GM21576 (cell line): Measurements from ENCODE around the gene PDE6C.

Source experiments
- ATAC-seq: cut with Tn5 transposase; IDR thresholded peaks from one replicate; pipeline ENCODE4 v1.9.1; 2021; ENCODE audit warnings: mild to moderate bottlenecking, moderate library complexity; ENCODE audit not compliant: unreplicated experiment

Gene PDE6C

DNA sequence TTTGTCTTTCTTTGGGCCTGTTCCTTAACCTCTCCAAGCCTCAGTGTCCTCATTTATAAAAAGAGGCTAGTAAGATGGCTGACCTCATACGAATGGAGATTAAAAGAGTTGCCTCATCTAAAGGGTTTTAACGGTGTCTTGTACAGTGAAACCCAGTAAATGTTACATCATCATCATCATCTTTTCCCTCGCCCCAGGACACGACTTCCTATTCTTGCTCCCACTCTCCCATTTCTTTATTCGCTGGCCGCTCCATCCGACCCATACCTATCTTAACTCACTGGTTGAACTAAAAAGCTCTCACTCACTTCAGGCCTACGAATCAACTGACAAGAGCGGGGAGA is 89.5 kb downstream of the PDE6C start:
- peak; percentile 5 for ATAC-seq

DNA sequence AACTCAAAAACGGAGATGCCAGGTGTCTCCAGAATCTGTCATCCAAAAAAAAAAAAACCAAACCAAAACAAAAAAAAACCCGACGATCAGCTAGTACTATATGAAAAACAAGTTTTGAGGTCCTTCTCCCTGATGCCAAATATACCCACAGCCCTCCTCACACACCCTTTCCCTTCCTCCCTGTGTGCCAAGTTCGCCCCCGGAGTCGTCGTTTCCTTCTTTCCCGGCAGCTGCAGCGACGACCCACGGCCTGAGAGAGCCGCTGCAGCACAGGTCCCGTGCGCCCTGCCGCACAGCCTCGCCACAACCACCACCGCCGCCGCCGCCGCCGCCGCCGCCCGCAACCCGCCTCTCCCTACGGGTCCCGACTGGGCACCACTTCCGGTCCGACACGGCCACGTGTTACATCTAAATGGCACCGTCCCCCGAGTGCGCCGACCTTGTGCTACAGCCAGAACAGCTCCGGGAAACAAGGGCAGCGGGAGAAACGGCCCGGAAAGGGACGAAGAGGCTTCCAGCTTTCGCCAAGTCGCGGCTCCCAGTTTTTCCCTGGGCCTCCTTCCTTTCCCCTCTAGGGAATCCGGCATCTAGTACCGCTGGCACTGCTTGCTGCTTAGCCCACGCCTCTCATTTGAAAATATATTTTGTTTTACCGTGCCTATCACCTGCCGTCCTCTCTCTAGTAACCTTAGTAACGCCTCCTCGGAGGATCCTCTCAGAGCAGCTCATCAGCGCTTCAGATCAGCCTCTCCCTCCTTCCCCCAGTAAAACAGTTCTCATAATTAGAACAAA is 90.1 kb downstream of the PDE6C start, which contains the start of gene FRA10AC1:
FRA10AC1 (minus strand) TSS at position 383 of the 792 bp plus-strand sequence. CDS start 2,486 bp downstream, outside the sequence.
- ATAC-seq = peak; percentile 84

DNA sequence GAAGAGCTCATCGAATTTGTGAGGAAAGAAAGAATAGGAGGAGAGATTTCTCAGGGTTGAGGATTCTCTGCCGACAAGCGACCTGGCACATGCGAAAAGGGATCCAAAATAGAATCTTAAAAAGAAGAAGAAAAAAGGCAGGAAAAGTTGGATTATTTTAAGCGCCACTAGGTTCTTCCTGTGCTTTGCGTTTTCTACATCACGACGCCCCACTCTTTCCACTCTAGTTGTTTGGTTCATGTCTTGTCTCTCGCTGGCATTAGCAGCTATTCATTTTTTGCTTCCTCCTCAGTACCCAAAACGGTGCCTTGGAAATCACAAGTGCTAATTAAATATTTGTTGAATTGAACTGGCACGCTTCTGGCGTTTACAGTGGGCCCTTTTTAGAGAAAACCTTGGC is 90.7 kb downstream of the PDE6C start:
- ATAC-seq = no peak

DNA sequence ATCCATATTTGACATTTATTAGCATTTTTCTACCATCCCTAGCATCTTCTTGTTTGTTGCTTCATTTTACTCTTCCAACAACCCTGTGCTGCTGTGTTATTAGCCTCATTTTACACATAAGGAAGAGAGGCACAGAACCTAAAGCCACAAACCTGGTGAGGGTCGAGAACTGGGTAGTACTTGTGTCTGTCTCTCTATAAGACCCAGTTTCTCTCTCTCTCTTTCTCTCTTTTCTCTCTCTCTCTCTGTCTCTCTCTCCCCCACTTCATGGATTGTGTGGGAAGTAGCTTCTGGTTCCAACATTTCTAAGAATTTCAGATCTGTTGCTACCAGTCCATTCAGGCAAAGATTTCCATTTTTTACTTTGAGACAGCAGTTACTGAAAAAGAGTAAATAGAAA is 91.5 kb downstream of the PDE6C start:
- ATAC-seq = no peak

DNA sequence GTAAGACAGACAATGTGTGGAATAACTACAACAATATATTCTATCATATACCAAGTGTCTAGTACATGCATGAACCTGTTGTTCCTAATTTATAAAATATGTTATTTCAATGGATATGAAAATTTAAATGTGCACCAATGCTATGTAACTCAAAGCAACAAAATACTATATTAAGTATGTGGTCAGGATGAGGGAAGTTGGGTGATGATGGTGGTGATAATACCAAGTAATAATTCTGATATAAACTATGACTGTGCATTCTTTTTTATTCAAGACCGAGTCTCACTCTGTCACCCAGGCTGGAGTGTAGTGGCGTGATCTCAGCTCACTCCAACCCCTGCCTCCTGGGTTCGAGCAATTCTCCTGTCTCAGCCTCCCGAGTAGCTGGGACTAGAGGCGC is 92.1 kb downstream of the PDE6C start:
- ATAC-seq = no peak

DNA sequence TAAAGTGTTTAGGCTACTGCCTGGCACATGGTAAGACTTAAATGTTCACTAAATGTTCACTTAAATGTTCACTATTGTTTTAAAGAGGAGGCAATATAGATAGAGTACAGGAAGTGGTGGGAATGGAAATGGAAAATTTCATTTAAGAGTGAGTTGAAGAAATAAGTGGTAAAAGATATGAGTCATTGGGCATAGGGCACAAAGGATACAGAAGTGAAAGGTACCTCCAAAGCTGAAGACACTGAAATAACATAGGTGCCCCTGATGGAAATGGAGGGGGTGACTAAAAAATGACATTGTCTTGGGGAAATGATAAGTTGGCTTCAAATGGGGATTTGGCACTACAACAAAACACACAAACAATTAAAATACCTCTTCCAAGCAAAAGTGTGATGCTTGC is 95.3 kb downstream of the PDE6C start:
- ATAC-seq = no peak

DNA sequence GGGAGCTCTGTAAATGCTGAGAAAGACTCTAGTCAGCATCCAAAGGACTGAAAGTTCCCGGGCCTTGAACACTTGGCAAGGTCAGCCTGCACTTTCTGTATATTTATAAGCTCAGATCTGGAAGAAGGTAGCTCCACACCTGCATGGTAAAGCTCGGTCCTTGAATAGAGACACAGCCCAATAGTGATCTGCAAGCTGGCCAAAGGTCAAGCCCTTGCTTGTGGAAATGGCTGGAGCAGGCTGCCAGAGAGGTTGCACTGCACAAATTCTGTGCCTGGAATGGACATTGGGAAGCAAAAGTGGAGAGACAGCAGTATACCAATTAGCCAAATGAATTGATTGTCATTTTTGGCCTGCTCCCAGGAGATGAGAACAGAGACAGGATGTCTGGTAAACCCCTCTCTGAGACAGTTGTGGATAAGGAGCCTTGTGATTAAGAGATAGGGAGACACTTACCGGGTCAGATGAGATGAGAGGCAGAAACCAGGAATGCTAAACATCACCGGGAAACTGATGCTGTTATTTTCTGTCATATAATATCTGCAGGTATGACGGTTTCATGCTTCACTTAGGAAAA is 98.1 kb downstream of the PDE6C start:
- no peak for ATAC-seq

DNA sequence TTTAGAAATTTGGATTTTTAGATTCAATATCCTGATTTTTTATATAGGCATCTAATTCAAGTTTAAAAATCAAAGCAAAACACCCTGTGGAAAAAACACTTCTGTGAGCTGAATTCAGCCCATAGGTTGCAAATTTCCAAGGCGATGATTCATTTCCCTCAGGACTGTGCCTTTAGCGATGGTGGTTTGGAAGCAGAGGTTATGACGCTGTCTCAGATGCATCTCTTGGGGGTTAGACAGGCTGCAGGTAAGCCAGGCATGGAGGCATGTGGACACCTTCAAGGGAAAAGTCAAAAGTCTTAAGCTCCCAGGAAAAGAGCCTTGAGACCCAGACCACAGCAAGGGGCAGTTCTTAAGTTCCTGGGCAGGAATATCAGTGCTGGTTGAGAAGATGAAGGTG is 99.6 kb downstream of the PDE6C start:
- no peak for ATAC-seq

DNA sequence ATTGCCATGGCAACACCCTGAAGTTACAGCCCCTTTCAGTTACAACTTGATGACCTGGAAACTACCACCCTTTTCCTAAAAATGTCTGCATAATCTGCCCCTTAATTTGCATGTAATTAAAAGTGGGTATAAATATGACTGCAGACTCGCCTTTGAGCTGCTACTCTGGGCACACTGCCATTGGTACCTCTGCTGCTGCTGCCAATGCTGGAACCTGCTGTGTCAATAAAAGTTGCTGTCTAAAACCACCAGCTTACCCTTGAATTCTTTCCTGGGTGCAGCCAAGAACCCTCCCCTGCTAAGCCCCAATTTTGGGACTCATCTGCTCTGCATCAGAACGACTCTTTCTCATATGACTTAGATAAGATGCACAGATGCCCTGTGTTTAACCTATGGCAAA is 100.3 kb downstream of the PDE6C start:
- no peak for ATAC-seq

DNA sequence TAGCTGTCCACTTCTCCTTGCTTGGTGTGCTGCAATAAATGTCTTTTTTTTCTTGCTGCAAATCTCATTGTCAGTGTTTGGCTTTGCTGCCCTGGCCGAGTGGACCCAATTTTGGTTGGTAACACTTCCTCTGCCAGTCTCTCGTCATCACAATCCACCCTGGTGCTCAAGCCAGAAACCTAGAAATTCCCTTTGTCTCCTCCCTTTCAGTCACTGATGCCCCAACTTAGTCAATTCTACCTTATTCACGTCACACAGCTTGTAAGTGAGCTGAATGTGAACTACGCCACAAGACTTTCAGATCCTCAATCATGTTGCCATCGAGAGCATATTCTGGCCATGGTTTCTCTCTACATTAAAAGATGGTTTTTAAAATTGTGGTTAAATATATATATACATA is 103.0 kb downstream of the PDE6C start:
- ATAC-seq = peak; percentile 89
